Uterus (tissue), 2 donors: ENCODE measurements around the gene HGS.
A peak's percentile ranks its signal among the peaks of the same experiment; 100 is the strongest.

Experiments used
- CTCF ChIP-seq, 4 experiments: fragments of 200-600 bp in 2 of 4; fragments of 450-650 bp in 2 of 4; sonication (generic) in 2 of 4; IDR thresholded peaks; one replicate each; pipeline ENCODE4 v1.5.1; 2016 to 2019; ENCODE audit warnings: antibody characterized with exemption in 4 of 4, mild to moderate bottlenecking in 2 of 4, moderate library complexity in 1 of 4
- POLR2A ChIP-seq, 2 donors: fragments of 450-650 bp; IDR thresholded peaks; one replicate each; pipeline ENCODE4 v1.6.1; 2016; ENCODE audit warnings: antibody characterized with exemption in 2 of 2, mild to moderate bottlenecking in 1 of 2, moderate library complexity in 1 of 2

GRCh38 chr17:81636505-81637288 is 47.1 kb upstream of the HGS start, which contains the start of the genes NPLOC4 and TSPAN10:
- peak in 2 of 4 experiments; percentile 19 to 25 for TF ChIP-seq CTCF (IDR thresholded peaks at IDR 0.05)
- TF ChIP-seq POLR2A (IDR thresholded peaks at IDR 0.05), result peak; percentile 61 to 88
